ENCODE measurements around the gene PHF11. TPM values are rescaled to one million over a fixed set of nuclear protein-coding genes. Genes with fewer than 3 reads are reported as not detected.

Gene PHF11
- total RNA-seq, 1 experiment from 2014 or later, result 16.0 TPM

DNA sequence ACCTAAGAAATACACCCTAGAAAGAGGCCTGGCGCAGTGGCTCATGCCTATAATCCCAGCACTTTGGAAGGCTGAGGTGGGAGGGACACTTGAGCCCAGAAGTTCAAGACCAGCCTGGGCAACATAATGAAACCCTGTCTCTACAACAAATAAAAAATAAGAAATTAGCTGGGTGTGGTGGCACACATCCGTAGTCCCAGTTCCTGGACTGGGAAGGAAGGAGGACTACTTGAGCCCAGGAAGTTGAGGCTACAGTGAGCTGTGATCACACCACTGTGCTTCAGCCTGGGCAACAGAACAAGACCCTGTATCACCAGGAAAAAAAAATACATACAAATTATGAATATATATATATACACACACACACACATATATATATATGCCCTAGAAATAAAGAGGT, 42.7 kb downstream of the PHF11 start:
- Histone ChIP-seq H3K4me1 (ENCODE audit: insufficient read depth, low read length, poor library complexity, severe bottlenecking) (no peaks in the 10 kb centered on the region), H3K4me3 (ENCODE audit: low read depth, low read length, poor library complexity, severe bottlenecking) (no peak overlapping the region), H3K27me3 (replicated peaks; ENCODE audit: insufficient read depth, low read depth, low read length, poor library complexity) (no peaks in the 10 kb centered on the region), H3K9me3 (ENCODE audit: low read depth, low read length, poor library complexity, severe bottlenecking) (no peaks in the 10 kb centered on the region), H3K27ac (ENCODE audit: low read depth, low read length, poor library complexity, severe bottlenecking) (no peak overlapping the region), H3K36me3 (ENCODE audit: insufficient read depth, low read length, poor library complexity, severe bottlenecking) (peaks cover 6% of the 10 kb centered on the region)
- no TSS peak for BruUV-seq (replicated peaks)
- intact Hi-C loops (cut with micrococcal nuclease; ENCODE audit: unreplicated experiment), result no loop called here
- DNase-seq (ENCODE audit: low spot score), result no peak
- TF ChIP-seq, protein P1, sequence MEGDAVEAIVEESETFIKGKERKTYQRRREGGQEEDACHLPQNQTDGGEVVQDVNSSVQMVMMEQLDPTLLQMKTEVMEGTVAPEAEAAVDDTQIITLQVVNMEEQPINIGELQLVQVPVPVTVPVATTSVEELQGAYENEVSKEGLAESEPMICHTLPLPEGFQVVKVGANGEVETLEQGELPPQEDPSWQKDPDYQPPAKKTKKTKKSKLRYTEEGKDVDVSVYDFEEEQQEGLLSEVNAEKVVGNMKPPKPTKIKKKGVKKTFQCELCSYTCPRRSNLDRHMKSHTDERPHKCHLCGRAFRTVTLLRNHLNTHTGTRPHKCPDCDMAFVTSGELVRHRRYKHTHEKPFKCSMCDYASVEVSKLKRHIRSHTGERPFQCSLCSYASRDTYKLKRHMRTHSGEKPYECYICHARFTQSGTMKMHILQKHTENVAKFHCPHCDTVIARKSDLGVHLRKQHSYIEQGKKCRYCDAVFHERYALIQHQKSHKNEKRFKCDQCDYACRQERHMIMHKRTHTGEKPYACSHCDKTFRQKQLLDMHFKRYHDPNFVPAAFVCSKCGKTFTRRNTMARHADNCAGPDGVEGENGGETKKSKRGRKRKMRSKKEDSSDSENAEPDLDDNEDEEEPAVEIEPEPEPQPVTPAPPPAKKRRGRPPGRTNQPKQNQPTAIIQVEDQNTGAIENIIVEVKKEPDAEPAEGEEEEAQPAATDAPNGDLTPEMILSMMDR (conservative IDR thresholded peaks at IDR 0.05; ENCODE audit: low read depth, low read length), result no peak
- TF ChIP-seq EZH2 (IDR thresholded peaks at IDR 0.05; ENCODE audit: borderline replicate concordance, low read depth, low read length, poor library complexity, severe bottlenecking), result no peak
- ChIA-PET POLR2A (ENCODE audit: low non-redundant PET) (no interaction called here), CTCF (no interaction called here)

DNA sequence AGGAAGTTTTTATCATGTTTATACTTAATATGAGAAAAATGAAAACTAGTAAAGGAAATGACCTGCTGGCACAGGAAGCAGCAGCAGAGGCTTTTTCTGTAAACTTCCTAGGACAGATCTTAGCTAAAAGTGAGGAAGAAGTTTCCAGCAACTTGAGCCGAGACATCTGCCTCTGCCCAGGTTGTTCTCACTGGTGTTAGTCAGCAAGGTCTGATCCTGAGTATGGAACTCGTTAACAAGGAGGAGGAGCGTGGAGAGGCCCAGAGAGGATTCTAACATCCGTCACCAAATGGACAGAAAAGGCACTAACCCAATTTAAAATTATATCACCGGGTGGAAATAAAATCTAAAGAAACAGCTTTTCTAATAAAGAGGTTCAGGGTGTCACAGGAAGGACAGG, 43.6 kb downstream of the PHF11 start:
- Histone ChIP-seq H3K27ac (ENCODE audit: low read depth, low read length, poor library complexity, severe bottlenecking) (no peak overlapping the region), H3K9me3 (ENCODE audit: low read depth, low read length, poor library complexity, severe bottlenecking) (no peaks in the 10 kb centered on the region), H3K36me3 (ENCODE audit: insufficient read depth, low read length, poor library complexity, severe bottlenecking) (peaks cover 6% of the 10 kb centered on the region), H3K27me3 (replicated peaks; ENCODE audit: insufficient read depth, low read depth, low read length, poor library complexity) (no peaks in the 10 kb centered on the region), H3K4me1 (ENCODE audit: insufficient read depth, low read length, poor library complexity, severe bottlenecking) (no peaks in the 10 kb centered on the region), H3K4me3 (ENCODE audit: low read depth, low read length, poor library complexity, severe bottlenecking) (no peak overlapping the region)
- CTCF ChIA-PET, result no interaction called here
- POLR2A ChIA-PET (ENCODE audit: low non-redundant PET), result no interaction called here
- BruUV-seq (replicated peaks), result no TSS peak
- intact Hi-C loops (cut with micrococcal nuclease; ENCODE audit: unreplicated experiment), result no loop called here
- DNase-seq (ENCODE audit: low spot score), result no peak
- TF ChIP-seq, protein P1 (conservative IDR thresholded peaks at IDR 0.05; ENCODE audit: low read depth, low read length), result no peak
- no peak for TF ChIP-seq EZH2 (IDR thresholded peaks at IDR 0.05; ENCODE audit: borderline replicate concordance, low read depth, low read length, poor library complexity, severe bottlenecking)

DNA sequence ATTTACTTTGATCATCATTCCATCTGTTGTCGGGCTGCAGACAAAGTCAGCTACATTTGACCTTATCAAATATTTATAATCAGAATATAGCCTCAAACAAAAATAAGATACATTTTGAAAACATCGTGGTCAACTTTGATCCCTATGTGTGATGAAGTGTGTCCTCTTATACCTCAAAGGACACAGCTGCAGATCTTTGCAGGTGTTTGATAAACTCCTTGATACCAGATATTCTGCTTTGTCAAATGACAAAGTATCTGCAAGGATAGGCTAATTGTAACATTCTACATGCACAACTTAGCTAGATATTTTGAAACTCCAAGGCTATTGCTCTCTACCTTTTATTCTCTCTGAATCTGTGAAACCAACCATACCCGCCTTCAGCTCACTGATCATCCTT, 44.0 kb downstream of the PHF11 start:
- Histone ChIP-seq H3K36me3 (ENCODE audit: insufficient read depth, low read length, poor library complexity, severe bottlenecking) (peaks cover 6% of the 10 kb centered on the region), H3K9me3 (ENCODE audit: low read depth, low read length, poor library complexity, severe bottlenecking) (no peaks in the 10 kb centered on the region), H3K4me3 (ENCODE audit: low read depth, low read length, poor library complexity, severe bottlenecking) (no peak overlapping the region), H3K4me1 (ENCODE audit: insufficient read depth, low read length, poor library complexity, severe bottlenecking) (no peaks in the 10 kb centered on the region), H3K27ac (ENCODE audit: low read depth, low read length, poor library complexity, severe bottlenecking) (no peak overlapping the region), H3K27me3 (replicated peaks; ENCODE audit: insufficient read depth, low read depth, low read length, poor library complexity) (no peaks in the 10 kb centered on the region)
- TF ChIP-seq, protein P1 (conservative IDR thresholded peaks at IDR 0.05; ENCODE audit: low read depth, low read length), result no peak
- no peak for TF ChIP-seq EZH2 (IDR thresholded peaks at IDR 0.05; ENCODE audit: borderline replicate concordance, low read depth, low read length, poor library complexity, severe bottlenecking)
- ChIA-PET POLR2A (ENCODE audit: low non-redundant PET) (no interaction called here), CTCF (no interaction called here)
- intact Hi-C loops (cut with micrococcal nuclease; ENCODE audit: unreplicated experiment), result no loop called here
- DNase-seq (ENCODE audit: low spot score), result no peak
- BruUV-seq (replicated peaks), result no TSS peak
